HepG2 (cell line): ENCODE measurements around the gene ZSWIM8. TPM values are rescaled to one million over a fixed set of nuclear protein-coding genes. Genes with fewer than 3 reads are reported as not detected.

Source experiments
- FOXC1 ChIP-seq: sonication (generic); formaldehyde crosslinking; IDR thresholded peaks from 2 replicates; pipeline ENCODE4 v1.8.0; 2022; ENCODE audit warnings: mild to moderate bottlenecking, missing genetic modification reagents, borderline replicate concordance
- FOXK2 ChIP-seq: fragments of 450-650 bp; IDR thresholded peaks from 2 replicates; pipeline ENCODE4 v1.6.1; 2016
- HOXA7 ChIP-seq: sonication (generic); formaldehyde crosslinking; IDR thresholded peaks from 2 replicates; pipeline ENCODE4 v1.8.1; 2022; ENCODE audit warnings: mild to moderate bottlenecking, missing genetic modification reagents, moderate library complexity
- HOXA9 ChIP-seq: sonication (generic); formaldehyde crosslinking; IDR thresholded peaks from 2 replicates; pipeline ENCODE4 v1.8.1; 2022; ENCODE audit warnings: missing genetic modification reagents, mild to moderate bottlenecking, moderate library complexity, borderline replicate concordance
- ONECUT2 ChIP-seq: sonication (generic); formaldehyde crosslinking; IDR thresholded peaks from 2 replicates; pipeline ENCODE4 v1.4.0; 2020; ENCODE audit warnings: missing genetic modification reagents
- PTBP1 ChIP-seq: fragments of 200-400 bp; formaldehyde crosslinking; IDR thresholded peaks from 2 replicates; pipeline ENCODE4 v1.6.1; 2018; ENCODE audit warnings: low read length, low read depth; ENCODE audit not compliant: poor library complexity, severe bottlenecking
- SKI ChIP-seq: fragments of 450-650 bp; IDR thresholded peaks from one replicate; pipeline ENCODE4 v1.6.1; 2018; ENCODE audit warnings: mild to moderate bottlenecking; ENCODE audit not compliant: partially characterized antibody
- ZFP62 ChIP-seq: sonication (generic); formaldehyde crosslinking; IDR thresholded peaks from 2 replicates; pipeline ENCODE4 v1.4.0; 2020; ENCODE audit warnings: missing genetic modification reagents
- ZFP90 ChIP-seq: sonication (generic); formaldehyde crosslinking; IDR thresholded peaks from 2 replicates; pipeline ENCODE4 v1.8.0; 2022; ENCODE audit warnings: missing genetic modification reagents, mild to moderate bottlenecking, inconsistent platforms, borderline replicate concordance
- ZNF121 ChIP-seq: sonication (generic); formaldehyde crosslinking; IDR thresholded peaks from 2 replicates; pipeline ENCODE4 v1.5.0; 2020; ENCODE audit warnings: mild to moderate bottlenecking, missing genetic modification reagents
- ZNF24 ChIP-seq: fragments of 450-650 bp; IDR thresholded peaks from 2 replicates; pipeline ENCODE4 v1.6.1; 2017; ENCODE audit warnings: antibody characterized with exemption, mild to moderate bottlenecking
- ZNF367 ChIP-seq: sonication (generic); formaldehyde crosslinking; IDR thresholded peaks from 2 replicates; pipeline ENCODE4 v1.4.0; 2020; ENCODE audit warnings: missing genetic modification reagents, borderline replicate concordance
- ZNF530 ChIP-seq: sonication (generic); formaldehyde crosslinking; IDR thresholded peaks from 2 replicates; pipeline ENCODE4 v1.5.0; 2020; ENCODE audit warnings: low read depth, mild to moderate bottlenecking, missing genetic modification reagents
- ZNF564 ChIP-seq: sonication (generic); formaldehyde crosslinking; IDR thresholded peaks from 2 replicates; pipeline ENCODE4 v1.8.1; 2023; ENCODE audit warnings: mild to moderate bottlenecking, missing genetic modification reagents
- ZNF773 ChIP-seq: sonication (generic); formaldehyde crosslinking; IDR thresholded peaks from 2 replicates; pipeline ENCODE4 v1.4.0; 2020; ENCODE audit warnings: missing genetic modification reagents, borderline replicate concordance
- polyA plus RNA-seq, 8 experiments: library from polyadenylated mRNA; depleted of rRNA in 3 of 8; stranded (reverse) in 7 of 8; unstranded in 1 of 8; fragments of >200 nt; fragmentation: Illumina TruSeq in 4 of 8; extraction: Trizol in 4 of 8; gene quantifications; 2 replicates each; pipeline versions ENCODE4 v1.2.1 to v1.2.3, GENCODE V29; 2011 to 2016; ENCODE audit warnings: low read depth in 4 of 8, missing spikeins in 1 of 8, mixed read lengths in 1 of 8; ENCODE audit not compliant: insufficient read depth in 1 of 8
- total RNA-seq, 5 experiments: library from RNA; depleted of rRNA; stranded (reverse); fragments of >200 nt; fragmentation: Illumina TruSeq; extraction: Trizol; gene quantifications; 2 replicates each; pipeline ENCODE4 v1.2.3, GENCODE V29; 2016; ENCODE audit warnings: low read depth in 1 of 5
- TF ChIP-seq, protein P1 (sequence below): sonication (generic); formaldehyde crosslinking; IDR thresholded peaks from 2 replicates; pipeline ENCODE4 v1.4.0; 2020; ENCODE audit warnings: low read depth, missing genetic modification reagents
- TF ChIP-seq, protein P2 (sequence below): sonication (generic); formaldehyde crosslinking; IDR thresholded peaks from 2 replicates; pipeline ENCODE4 v1.4.0; 2020; ENCODE audit warnings: mild to moderate bottlenecking, missing genetic modification reagents, borderline replicate concordance
- TF ChIP-seq, protein P3 (sequence below): sonication (generic); formaldehyde crosslinking; IDR thresholded peaks from 2 replicates; pipeline ENCODE4 v1.4.0; 2020; ENCODE audit warnings: missing genetic modification reagents
- TF ChIP-seq, protein P4 (sequence below): IDR thresholded peaks from 2 replicates; pipeline ENCODE4 v1.6.1; 2016; ENCODE audit warnings: missing compliant biosample characterization, missing genetic modification reagents, borderline replicate concordance

Gene ZSWIM8
- total and polyA plus RNA-seq, 2 of the 13 experiments (the other 11 are each of a cell fraction or from before 2014, with no cell fraction given): 39.9 to 98.2 TPM

DNA sequence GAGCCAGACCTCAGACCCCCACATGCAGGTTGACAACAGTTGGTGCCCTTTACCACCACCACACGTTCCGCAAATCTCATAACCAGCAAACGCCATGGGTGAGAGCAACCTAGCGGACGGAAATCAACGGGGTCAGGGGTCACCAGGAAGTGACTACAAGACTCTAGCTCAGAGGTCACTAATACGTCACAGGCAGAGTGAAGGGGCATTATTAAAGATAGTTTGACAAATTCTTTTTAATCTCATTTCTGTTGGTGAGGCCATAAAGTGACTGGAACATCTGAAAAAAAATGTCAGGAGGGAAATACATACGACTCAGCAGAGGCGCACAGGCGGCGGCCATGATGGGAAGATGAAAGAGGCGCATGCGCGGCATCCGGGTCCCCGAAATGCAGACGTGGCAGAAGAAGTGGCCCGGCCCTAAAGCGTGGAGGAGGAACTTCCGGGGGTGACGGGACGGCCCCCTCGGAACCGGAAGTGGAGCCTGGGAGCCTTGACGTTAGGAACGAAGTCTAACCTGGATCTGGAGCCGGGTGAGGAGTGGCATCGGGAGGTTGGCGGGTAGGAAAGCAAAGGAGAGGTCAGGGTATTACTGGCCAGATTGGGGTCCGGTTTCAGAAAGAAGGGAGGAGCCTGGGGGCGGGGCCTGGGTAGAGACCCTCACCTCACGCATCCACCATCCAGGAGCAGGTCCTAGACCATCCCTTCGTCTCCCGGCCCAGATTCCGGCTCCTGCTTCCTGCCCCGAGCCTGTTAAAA is 41.3 kb upstream of the ZSWIM8 start, which contains the start of gene SEC24C (continued):
- TF ChIP-seq ZFP62 (CRISPR knock-in tag) (no peak), ZNF24 (no peak), SKI (no peak), FOXK2 (no peak), HOXA9 (CRISPR knock-in tag) (no peak), ZNF367 (CRISPR knock-in tag) (no peak), ZNF121 (no peak), ZNF564 (CRISPR knock-in tag) (no peak), ONECUT2 (CRISPR knock-in tag) (no peak), ZNF773 (CRISPR knock-in tag) (no peak), HOXA7 (CRISPR knock-in tag) (no peak), ZFP90 (CRISPR knock-in tag) (no peak), FOXC1 (CRISPR knock-in tag) (peak; percentile 44; the same call in 1 of the 2 replicates), PTBP1 (no peak), ZNF530 (CRISPR knock-in tag) (no peak)
- TF ChIP-seq, protein P1, sequence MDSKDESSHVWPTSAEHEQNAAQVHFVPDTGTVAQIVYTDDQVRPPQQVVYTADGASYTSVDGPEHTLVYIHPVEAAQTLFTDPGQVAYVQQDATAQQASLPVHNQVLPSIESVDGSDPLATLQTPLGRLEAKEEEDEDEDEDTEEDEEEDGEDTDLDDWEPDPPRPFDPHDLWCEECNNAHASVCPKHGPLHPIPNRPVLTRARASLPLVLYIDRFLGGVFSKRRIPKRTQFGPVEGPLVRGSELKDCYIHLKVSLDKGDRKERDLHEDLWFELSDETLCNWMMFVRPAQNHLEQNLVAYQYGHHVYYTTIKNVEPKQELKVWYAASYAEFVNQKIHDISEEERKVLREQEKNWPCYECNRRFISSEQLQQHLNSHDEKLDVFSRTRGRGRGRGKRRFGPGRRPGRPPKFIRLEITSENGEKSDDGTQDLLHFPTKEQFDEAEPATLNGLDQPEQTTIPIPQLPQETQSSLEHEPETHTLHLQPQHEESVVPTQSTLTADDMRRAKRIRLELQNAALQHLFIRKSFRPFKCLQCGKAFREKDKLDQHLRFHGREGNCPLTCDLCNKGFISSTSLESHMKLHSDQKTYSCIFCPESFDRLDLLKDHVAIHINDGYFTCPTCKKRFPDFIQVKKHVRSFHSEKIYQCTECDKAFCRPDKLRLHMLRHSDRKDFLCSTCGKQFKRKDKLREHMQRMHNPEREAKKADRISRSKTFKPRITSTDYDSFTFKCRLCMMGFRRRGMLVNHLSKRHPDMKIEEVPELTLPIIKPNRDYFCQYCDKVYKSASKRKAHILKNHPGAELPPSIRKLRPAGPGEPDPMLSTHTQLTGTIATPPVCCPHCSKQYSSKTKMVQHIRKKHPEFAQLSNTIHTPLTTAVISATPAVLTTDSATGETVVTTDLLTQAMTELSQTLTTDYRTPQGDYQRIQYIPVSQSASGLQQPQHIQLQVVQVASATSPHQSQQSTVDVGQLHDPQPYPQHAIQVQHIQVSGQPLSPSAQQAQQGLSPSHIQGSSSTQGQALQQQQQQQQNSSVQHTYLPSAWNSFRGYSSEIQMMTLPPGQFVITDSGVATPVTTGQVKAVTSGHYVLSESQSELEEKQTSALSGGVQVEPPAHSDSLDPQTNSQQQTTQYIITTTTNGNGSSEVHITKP (CRISPR knock-in tag): peak; percentile 55; the same call in 1 of the 2 replicates
- TF ChIP-seq, protein P2, sequence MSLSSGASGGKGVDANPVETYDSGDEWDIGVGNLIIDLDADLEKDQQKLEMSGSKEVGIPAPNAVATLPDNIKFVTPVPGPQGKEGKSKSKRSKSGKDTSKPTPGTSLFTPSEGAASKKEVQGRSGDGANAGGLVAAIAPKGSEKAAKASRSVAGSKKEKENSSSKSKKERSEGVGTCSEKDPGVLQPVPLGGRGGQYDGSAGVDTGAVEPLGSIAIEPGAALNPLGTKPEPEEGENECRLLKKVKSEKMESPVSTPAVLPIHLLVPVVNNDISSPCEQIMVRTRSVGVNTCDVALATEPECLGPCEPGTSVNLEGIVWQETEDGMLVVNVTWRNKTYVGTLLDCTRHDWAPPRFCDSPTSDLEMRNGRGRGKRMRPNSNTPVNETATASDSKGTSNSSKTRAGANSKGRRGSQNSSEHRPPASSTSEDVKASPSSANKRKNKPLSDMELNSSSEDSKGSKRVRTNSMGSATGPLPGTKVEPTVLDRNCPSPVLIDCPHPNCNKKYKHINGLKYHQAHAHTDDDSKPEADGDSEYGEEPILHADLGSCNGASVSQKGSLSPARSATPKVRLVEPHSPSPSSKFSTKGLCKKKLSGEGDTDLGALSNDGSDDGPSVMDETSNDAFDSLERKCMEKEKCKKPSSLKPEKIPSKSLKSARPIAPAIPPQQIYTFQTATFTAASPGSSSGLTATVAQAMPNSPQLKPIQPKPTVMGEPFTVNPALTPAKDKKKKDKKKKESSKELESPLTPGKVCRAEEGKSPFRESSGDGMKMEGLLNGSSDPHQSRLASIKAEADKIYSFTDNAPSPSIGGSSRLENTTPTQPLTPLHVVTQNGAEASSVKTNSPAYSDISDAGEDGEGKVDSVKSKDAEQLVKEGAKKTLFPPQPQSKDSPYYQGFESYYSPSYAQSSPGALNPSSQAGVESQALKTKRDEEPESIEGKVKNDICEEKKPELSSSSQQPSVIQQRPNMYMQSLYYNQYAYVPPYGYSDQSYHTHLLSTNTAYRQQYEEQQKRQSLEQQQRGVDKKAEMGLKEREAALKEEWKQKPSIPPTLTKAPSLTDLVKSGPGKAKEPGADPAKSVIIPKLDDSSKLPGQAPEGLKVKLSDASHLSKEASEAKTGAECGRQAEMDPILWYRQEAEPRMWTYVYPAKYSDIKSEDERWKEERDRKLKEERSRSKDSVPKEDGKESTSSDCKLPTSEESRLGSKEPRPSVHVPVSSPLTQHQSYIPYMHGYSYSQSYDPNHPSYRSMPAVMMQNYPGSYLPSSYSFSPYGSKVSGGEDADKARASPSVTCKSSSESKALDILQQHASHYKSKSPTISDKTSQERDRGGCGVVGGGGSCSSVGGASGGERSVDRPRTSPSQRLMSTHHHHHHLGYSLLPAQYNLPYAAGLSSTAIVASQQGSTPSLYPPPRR: no peak
- TF ChIP-seq, protein P3, sequence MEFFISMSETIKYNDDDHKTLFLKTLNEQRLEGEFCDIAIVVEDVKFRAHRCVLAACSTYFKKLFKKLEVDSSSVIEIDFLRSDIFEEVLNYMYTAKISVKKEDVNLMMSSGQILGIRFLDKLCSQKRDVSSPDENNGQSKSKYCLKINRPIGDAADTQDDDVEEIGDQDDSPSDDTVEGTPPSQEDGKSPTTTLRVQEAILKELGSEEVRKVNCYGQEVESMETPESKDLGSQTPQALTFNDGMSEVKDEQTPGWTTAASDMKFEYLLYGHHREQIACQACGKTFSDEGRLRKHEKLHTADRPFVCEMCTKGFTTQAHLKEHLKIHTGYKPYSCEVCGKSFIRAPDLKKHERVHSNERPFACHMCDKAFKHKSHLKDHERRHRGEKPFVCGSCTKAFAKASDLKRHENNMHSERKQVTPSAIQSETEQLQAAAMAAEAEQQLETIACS (CRISPR knock-in tag): no peak
- TF ChIP-seq, protein P4, sequence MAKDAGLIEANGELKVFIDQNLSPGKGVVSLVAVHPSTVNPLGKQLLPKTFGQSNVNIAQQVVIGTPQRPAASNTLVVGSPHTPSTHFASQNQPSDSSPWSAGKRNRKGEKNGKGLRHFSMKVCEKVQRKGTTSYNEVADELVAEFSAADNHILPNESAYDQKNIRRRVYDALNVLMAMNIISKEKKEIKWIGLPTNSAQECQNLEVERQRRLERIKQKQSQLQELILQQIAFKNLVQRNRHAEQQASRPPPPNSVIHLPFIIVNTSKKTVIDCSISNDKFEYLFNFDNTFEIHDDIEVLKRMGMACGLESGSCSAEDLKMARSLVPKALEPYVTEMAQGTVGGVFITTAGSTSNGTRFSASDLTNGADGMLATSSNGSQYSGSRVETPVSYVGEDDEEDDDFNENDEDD: peak; percentile 11; the same call in 1 of the 2 replicates
